ENCODE measurements around the gene PDE12.
"Not testable (repeated sequence)": the region's sequence is repeated elsewhere in the genome, so short reads cannot be mapped to it uniquely, and the experiment has no call there.

The PDE12 gene

DNA sequence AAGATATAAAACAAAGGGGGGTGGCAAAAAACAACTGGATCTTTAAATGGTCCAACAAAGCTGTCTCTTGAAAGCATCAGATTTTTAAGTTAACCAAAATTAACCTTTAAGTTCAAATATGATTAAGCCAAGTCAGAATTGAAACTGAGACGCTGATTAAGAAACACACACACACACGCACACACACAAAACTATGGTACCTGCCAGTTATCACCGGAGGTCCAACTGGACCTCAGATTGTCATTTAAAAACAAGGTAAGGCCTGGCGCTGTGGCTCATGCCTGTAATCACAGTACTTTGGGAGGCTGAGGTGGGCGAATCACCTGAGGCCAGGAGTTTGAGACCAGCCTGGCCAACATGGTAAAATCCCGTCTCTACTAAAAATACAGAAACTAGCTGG lies 30.7 kb downstream of the PDE12 start:
- DNase-seq, result no peak

DNA sequence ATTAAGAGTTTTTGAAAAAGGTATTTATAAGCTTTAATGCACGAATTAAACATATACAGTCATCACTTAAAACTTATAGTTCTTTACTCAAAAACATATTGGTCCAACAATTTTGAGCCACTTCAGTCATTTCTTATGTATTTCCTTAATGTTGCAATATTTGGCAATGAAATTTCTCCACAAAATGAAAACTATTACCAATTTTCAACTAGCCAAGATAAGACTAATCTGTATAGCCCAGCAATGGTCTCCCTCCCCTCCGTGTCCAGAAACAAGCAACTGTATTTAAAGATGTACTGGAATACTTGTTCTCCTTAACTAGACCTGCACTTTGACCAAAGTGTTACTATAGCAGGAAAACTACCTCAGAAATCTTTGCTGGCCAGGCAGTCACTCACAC lies 31.8 kb downstream of the PDE12 start:
- no peak for DNase-seq

DNA sequence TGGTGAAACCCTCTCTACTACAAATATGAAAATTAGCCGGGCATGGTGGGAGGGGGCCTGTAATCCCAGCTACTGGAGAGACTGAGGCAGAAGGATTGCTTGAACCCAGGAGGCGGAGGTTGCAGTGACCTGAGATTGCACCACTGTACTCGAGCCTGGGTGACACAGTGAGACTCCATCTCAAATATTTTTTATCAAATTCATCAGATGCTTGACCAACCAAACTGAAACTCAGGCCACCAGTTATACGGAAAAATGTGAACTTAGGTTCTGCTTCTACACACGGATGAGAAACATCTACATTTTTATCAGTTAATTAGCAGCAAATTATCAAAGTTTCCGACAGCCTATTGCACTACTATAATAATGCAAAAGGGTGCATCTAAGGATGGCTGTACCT lies 36.2 kb downstream of the PDE12 start:
- no peak for DNase-seq

DNA sequence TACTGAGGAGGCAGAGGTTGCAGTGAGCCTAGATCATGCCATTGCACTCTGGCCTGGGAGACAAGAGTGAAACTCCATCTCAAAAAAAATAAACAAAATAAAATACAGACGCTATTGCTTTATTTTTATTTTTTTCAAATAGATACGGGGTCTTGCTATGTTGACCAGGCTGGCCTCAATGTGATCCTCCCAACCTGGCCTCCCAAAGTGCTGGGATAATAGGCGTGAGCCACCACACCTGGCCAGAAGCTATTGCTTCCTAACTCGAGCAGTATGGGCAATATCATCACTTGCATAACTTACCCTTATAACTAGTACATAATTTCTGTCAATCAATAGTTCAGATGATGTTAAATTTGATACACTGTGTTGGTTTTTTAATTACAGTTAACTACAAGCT lies 38.1 kb downstream of the PDE12 start:
- no peak for DNase-seq

DNA sequence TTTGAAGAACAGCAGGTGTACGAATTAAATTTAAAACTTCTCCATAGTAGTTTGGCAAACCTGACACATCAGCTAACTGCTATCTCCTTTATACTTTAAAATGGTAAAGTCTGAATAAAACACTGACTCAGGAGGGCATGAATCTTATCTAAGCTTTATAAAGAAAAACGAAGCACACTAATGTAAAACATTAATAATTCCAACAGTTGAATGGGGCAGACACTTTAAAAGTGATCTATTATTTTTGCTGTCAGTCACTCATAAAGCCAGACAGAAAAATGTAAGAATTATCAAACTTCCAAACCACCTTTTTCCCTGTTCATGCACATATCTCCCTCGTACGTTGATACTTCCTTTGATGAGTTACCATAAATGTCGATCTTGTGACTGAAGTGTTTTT lies 38.5 kb downstream of the PDE12 start:
- DNase-seq, result no peak

DNA sequence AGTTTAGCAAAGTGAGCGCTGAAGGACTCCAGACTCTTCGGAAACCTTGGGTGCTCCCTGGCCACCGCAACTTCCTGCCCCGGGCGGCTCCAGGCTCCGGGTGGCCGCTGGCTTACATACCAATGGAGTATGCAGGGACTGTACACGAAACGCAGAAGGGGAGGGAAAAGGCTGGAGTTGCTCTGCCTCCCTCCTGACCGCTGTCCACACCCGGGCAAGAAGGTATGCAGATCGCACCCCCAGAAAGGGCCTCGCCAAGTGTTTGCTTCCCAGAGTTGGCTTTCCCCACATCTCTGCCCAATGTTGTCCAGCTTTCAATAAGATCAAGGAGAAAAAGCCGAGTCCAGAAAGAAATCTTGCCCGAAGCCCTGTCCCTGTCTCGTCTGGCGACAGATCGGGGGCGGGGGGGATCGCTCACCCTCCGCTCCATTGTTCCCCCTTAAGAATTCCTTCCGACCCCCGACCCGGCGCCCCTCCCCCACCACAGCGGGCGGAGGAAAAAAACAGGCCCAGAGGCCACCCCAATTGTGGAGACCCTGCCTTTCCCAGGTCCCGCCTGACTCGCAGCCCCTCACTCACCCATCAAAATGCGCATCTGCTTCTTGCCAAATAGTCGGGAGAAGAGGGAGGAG lies 40.5 kb downstream of the PDE12 start:
- no peak for DNase-seq

DNA sequence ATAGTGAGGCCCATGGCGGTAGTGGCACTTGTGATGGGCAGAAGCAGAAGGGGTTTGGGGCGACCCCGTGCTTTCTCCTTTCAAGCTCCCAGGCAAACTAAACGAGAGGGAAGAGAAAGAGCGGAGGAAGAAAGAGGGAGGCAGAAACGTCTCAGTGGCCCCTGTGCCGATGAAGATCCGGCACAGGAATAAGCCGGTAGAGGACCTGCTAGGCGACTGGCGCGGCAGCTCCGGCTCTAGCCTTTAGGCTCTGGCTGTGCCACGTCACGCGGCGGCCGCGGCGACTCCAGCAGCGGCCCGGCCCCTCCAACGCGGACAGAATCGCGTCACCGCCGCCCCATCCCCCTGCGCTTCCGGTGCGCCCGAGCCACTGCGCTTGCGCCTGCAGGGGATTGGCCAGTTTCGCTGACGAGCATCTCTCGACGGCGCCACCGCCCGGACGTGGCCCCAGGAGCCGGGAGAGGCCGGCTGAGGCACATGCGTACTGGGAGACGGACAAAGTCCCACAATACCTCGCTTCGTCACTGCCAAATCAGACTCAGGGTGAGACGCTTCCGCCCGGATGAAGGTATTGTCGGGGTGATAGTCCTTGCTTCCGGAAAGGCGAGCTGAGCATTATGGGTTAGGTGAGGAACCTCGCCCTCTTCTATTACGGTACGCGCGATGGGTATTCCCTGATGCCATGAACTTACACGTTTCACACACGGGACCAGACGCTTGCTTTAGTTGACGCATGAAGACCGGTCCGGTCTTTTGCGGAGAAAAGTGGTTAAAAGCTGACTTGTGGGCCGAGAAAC lies 41.3 kb downstream of the PDE12 start, which contains the start of gene ARF4:
ARF4 (minus strand) TSS at position 218 of the 797 bp plus-strand sequence; CDS start at position 14, 204 bp downstream.
- peak; percentile 99 for DNase-seq

DNA sequence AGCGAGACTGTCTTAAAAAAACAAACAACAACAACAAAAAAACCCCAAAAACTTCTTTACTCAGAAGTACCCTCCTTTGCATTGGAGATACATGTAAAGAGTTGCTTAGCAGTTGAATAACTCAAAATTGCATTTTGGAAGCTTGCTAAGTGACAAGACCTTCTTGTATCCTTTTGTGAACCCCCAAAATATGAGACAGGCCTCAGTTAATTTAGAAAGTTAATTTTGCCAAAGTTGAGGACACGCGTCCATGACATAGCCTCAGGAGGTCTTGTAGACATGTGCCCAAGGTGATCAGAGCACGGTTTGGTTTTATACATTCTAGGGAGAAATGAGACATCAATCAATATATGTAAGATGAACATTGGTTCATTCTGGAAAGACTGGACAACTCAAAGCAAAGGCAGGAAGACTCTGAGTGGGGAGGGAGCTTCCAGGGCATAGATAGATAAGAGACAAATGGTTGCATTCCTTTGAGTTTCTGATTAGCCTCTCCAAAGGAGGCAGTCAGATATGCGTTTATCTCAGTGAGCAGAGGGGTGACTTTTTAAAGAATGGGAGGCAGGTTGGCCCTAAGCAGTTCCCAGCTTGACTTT lies 42.8 kb downstream of the PDE12 start:
- DNase-seq, result no peak

DNA sequence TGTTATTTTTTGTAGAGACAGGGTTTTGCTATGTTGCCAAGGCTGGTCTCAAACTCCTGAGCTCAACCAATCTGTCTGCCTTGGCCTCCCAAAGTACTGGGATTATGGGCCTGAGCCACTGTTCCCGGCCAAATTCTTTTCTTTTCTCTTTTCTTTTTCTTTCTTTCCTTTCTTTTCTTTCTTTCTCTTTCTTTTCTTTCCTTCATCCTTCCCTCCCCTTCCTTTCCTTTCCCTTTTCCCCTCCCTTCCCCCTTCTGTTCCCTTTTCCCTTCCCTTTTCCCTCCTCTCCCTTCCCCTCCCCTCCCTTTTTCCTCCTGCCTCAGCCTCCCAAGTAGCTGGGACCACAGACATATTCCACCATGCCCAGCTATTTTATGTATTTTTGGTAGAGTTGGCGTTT lies 44.1 kb downstream of the PDE12 start:
- DNase-seq, result no peak

DNA sequence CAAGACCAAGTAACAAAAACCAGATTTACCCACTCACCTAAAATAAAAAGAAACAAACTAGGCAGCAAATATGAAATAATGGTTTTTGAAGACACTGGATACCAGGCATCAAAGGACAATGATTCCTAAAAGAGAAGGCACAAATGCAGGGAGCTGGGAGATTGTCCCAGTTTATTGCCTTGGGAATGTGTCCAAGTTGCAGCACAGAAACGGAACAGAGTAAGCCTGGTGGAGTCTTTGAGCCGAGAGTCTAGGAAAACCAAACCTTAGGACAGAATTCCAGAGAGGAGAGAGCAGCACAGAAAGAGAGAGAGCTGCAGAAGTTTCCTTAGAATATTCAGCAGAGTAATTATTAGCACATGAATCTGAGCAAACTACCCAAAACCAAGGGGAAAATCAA lies 48.9 kb downstream of the PDE12 start:
- DNase-seq, result no peak

DNA sequence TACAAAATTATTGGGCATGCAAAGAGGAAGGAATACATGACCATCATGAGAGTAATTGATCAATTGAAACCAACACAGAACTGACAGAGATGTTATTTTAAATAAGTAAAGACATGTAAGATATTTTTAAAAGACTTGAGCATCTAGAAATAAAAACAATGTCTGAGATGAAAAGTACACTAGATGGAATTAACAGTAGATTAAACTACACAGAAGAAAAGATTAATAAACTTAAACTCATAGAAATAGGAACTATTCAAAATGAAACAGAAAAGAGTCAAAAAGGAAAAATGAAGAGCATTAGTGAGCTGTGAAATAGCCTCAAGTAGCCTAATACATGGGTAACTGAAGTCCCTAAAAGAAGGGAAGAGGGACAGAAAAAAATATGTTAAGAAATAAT lies 49.6 kb downstream of the PDE12 start:
- no peak for DNase-seq

DNA sequence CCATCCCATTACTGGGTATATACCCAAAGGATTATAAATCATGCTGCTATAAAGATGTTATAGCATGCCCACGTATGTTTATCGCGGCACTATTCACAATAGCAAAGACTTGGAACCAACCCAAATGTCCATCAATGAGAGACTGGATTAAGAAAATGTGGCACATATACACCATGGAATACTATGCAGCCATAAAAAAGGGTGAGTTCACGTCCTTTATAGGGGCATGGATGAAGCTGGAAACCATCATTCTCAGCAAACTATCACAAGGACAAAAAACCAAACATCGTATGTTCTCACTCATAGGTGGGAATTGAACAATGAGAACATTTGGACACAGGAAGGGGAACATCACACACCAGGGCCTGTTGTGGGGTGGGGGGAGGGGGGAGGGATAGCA lies 55.8 kb downstream of the PDE12 start:
- not testable (repeated sequence) for DNase-seq

DNA sequence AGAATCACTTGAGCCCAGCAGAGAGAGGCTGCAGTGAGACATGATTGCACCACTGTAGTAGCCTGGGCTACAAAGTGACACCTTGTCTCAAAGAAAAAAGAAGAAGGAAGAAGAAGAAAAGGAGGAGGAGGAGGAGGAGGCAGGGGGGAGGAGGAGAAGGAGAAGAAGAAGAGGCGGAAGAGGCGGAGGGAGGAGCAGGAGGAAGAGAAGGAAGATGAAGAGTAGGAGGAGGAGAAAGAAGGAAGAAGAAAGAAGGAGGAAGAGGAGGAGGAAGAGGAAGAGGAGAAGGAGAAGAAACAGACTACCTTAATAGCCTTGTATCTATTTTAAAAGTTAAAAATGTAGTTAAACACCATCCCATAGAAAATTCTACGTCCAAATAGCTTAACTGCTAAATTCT lies 60.2 kb downstream of the PDE12 start:
- no peak for DNase-seq

Data from eye (tissue), 1 donor.